DOHH2 (cell line): ENCODE data around the gene CDK6.

Experiments used
- EZH2phosphoT487 ChIP-seq: fragments of 200-600 bp; sonication (generic); IDR thresholded peaks from 2 replicates; pipeline ENCODE4 v1.6.1; 2017; ENCODE audit warnings: borderline replicate concordance, mild to moderate bottlenecking, antibody characterized with exemption, low read length, moderate library complexity, mixed read lengths
- TF ChIP-seq, protein P1 (sequence below): fragments of 200-600 bp; sonication (generic); IDR thresholded peaks from one replicate; pipeline ENCODE4 v1.5.1; 2014; ENCODE audit warnings: antibody characterized with exemption, mild to moderate bottlenecking, low read depth, low read length; ENCODE audit not compliant: poor library complexity, severe bottlenecking

DNA sequence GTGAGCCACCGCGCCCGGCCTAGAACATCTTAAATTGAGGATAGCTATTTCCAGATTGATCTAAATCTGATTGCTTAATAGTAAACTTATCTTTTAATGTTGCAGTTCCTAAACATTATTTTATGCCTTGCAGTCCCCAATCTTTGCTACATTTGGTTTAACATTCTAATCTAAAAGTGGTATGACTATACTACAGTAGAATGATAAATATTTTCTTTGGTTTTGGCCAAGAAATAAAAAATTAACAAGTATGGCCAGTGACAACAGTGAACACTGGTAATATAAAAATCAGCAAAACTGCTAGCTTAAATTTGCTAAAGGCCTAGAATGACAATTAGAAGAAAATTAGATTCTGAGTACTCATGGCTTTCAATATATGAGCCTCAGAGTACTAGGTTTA lies 73.5 kb downstream of the CDK6 start:
- TF ChIP-seq, protein P1, sequence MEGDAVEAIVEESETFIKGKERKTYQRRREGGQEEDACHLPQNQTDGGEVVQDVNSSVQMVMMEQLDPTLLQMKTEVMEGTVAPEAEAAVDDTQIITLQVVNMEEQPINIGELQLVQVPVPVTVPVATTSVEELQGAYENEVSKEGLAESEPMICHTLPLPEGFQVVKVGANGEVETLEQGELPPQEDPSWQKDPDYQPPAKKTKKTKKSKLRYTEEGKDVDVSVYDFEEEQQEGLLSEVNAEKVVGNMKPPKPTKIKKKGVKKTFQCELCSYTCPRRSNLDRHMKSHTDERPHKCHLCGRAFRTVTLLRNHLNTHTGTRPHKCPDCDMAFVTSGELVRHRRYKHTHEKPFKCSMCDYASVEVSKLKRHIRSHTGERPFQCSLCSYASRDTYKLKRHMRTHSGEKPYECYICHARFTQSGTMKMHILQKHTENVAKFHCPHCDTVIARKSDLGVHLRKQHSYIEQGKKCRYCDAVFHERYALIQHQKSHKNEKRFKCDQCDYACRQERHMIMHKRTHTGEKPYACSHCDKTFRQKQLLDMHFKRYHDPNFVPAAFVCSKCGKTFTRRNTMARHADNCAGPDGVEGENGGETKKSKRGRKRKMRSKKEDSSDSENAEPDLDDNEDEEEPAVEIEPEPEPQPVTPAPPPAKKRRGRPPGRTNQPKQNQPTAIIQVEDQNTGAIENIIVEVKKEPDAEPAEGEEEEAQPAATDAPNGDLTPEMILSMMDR = no peak
- TF ChIP-seq EZH2phosphoT487 = no peak
